HL-60/S4 (cell line): Measurements from ENCODE around the gene SMC1A.
"Not testable (repeated sequence)": the region's sequence is repeated elsewhere in the genome, so short reads cannot be mapped to it uniquely, and the experiment has no call there.

Experiments
- in situ Hi-C: fragments of 300-500 bp; cut with MboI; formaldehyde crosslinking; loops from 2 replicates; pipeline ENCODE4 v1.14.3; 2022; ENCODE audit warnings: low sequenced_read_pairs

SMC1A gene

GRCh38 chrX:53422861-53423306 is 430 bp upstream of the SMC1A start, which contains the start of gene RIBC1:
Gene RIBC1 (plus strand): TSS chrX:53422873. CDS start chrX:53426277, 3,404 bp downstream.
- in situ Hi-C loops: no loop called here

- in situ Hi-C loops: no loop called here
Observed at GRCh38 chrX:53421772-53422085, 725 bp downstream of the SMC1A start.

DNA sequence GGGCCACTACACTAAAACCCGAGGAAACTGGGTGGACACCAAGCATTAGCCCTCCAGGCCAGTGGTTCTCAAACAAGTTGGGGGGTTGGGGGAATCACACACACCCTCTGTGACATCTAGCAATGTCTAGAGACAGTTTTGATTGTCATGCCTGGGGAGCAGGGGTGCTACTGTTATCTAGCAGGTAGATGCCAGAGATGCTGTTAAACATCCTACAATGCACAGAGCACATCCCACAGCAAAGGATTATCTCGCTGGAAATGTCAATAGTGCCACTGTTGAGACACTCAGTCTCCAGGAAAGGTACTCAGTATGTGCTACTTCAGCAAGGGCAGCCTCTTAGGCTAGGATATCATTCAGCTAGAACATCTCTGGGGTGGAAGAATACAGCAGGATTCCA is 1.3 kb downstream of the SMC1A start:
- in situ Hi-C loops: no loop called here

DNA sequence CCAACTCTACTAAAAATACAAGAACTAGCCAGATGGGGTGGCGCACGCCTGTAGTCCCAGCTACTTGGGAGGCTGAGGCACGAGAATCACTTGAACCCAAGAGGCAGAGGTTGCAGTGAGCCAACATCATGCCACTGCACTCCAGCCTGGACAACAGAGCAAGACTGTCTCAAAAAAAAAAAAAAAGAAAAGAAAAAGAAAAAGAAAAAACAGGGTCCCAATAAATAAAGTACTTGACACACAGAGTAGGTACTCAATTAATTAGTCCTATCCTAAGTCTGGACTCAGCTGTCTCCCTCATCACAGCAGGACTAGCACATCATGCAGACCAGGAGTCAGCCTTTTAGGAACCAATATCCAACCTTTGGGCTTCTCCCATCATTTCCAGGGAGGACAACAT is 2.1 kb downstream of the SMC1A start:
- in situ Hi-C loops: not testable (repeated sequence)

DNA sequence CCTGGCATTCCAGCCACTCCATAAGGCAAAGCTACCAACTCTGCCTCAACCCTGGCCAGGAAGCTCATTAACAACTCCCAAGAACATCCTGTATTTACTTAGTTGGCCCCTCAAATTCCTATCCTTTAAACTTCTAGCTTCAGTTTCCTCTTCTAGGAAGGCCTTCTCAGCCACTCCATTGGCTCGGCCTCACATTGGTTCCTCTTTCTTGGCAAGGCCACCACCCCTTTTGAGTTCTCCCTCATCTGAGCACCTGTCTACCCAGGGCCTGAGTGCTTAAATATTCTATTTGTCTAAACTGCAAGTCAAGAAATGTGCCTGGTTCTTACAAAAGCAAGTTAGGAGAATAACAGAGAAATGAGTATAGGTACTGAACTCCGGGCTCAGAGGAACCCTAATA is 10.0 kb downstream of the SMC1A start:
- in situ Hi-C loops: no loop called here

- in situ Hi-C loops: no loop called here
Observed at GRCh38 chrX:53403535-53403934, 18.9 kb downstream of the SMC1A start.

GRCh38 chrX:53398216-53398615 is 24.2 kb downstream of the SMC1A start:
- in situ Hi-C loops: no loop called here

- in situ Hi-C loops: no loop called here
Observed at GRCh38 chrX:53395605-53396298, 26.7 kb downstream of the SMC1A start.

GRCh38 chrX:53383376-53384076 is 38.9 kb downstream of the SMC1A start:
- in situ Hi-C loops: no loop called here

GRCh38 chrX:53379747-53380146 is 42.7 kb downstream of the SMC1A start:
- in situ Hi-C loops: no loop called here

- in situ Hi-C loops: no loop called here
Observed at GRCh38 chrX:53379008-53379710, 43.3 kb downstream of the SMC1A start.

GRCh38 chrX:53377464-53377863 is 45.0 kb downstream of the SMC1A start:
- in situ Hi-C loops: no loop called here

DNA sequence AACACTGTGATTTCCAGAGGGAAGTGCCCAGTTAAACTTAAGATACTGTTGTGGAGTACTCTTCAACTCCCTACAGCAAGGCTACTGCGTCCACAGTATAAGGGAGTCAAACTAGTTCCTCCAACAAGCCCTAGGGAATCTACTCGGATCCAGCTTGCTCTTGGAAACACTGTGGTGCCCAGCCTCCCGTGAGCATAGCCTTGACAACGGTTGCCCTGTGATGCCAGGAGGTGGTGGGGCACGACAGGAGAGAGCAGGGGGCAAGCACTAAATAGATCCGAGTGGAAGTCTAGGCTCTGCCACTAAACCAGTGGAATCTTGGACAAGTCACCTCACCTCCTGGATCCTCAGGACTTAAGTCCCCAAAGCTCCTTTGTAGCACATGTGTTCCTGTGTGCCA is 45.6 kb downstream of the SMC1A start:
- in situ Hi-C loops: no loop called here

GRCh38 chrX:53374923-53375322 is 47.5 kb downstream of the SMC1A start:
- in situ Hi-C loops: no loop called here

GRCh38 chrX:53374222-53374820 is 48.1 kb downstream of the SMC1A start:
- in situ Hi-C loops: no loop called here

GRCh38 chrX:53373307-53373706 is 49.1 kb downstream of the SMC1A start:
- in situ Hi-C loops: no loop called here

DNA sequence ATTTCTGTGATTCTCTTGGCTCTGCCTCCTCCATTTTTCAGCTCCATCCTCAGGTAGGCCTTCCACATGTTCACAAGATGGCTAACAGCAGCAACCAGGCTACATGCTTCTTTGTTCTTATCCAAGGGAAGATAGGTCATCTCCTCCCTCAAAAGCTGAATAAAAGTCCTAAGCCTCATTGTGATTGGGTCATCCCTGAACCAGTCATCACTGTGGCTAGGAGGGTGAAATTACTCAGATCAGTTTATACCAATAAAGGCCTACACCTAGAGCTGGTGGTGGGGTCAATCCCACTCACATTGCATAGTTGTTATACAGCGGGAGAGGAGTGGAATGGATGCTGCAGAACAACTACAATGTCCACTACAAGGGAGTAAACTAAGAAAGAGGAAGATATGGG is 56.0 kb downstream of the SMC1A start:
- in situ Hi-C loops: not testable (repeated sequence)

- in situ Hi-C loops: no loop called here
Observed at GRCh38 chrX:53362449-53362848, 60.0 kb downstream of the SMC1A start.

GRCh38 chrX:53357799-53358530 is 64.5 kb downstream of the SMC1A start:
- in situ Hi-C loops: no loop called here

DNA sequence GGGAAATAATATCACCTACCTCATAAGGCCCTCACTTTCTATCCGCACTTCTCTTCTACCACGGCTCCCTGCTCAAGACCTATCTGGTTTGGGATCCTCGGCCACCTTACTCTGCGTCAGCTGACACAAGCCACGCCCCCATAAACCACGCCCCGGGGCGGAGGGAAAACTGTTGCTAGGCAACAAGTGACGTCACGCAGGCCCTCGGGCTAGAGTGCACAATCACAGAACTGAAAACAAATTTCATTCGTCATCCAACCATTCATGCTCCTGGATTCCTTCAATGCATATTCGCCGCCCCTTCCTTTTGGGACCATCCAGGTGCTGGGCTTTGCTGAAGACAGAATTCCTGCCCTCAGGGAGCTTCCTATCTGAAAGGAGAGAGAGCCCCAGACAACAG is 66.3 kb downstream of the SMC1A start:
- in situ Hi-C loops: no loop called here

- in situ Hi-C loops: no loop called here
Observed at GRCh38 chrX:53354669-53355068, 67.8 kb downstream of the SMC1A start.
